ENCODE measurements around the gene PRDM8.

DNA sequence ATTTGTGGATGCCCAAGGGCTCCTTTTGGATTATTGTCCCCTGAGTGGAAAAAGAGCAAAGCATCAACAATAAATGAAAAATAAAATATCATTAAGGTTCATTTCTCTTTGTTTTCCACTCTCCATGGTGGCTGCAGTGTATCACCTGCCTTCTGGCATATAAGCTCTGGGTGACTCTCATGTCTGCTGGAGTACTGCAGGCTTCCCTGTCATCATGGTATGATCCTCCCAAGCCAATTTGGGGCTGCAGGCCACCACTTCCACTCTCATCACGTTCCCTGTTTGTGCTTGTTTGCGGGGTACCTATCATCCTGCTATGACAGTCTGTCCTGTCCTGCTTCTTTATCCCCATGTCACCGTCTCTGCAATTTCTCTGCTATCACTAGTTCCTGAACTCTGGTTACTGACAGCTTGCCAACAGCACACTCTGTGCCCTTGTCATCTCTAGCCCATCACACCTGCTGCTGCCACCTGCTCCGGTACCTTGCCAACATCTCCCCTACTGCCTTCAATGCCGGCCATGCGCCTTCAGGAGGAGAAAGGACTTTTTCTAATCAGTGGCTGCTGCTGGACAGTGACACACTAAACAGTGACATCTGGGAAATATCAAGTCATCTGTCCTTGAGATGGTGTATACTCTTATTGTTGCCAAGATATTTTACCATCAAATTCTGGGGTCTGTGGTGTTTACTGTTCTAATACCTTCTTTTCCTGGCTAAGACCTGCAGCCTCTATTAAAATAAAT is 46.1 kb downstream of the PRDM8 start:
- TF ChIP-seq, protein P1, sequence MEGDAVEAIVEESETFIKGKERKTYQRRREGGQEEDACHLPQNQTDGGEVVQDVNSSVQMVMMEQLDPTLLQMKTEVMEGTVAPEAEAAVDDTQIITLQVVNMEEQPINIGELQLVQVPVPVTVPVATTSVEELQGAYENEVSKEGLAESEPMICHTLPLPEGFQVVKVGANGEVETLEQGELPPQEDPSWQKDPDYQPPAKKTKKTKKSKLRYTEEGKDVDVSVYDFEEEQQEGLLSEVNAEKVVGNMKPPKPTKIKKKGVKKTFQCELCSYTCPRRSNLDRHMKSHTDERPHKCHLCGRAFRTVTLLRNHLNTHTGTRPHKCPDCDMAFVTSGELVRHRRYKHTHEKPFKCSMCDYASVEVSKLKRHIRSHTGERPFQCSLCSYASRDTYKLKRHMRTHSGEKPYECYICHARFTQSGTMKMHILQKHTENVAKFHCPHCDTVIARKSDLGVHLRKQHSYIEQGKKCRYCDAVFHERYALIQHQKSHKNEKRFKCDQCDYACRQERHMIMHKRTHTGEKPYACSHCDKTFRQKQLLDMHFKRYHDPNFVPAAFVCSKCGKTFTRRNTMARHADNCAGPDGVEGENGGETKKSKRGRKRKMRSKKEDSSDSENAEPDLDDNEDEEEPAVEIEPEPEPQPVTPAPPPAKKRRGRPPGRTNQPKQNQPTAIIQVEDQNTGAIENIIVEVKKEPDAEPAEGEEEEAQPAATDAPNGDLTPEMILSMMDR (IDR thresholded peaks at IDR 0.05; ENCODE audit: low read depth, low read length): no peak
- no peak for TF ChIP-seq EZH2phosphoT487 (IDR thresholded peaks at IDR 0.05; ENCODE audit: low read depth)
